NOMO-1 (cell line): ENCODE results near the gene MMP27.
A peak's percentile ranks its signal among the peaks of the same experiment; 100 is the strongest.

Source experiments
- DNase-seq, 2 experiments: peaks; one replicate each; lab custom pipeline; 2025; ENCODE audit not compliant: unreplicated experiment in 2 of 2; lab: John Stamatoyannopoulos, UW

The MMP27 gene

GRCh38 chr11:102704841-102705240 is 728 bp downstream of the MMP27 start:
- DNase-seq: no peak

GRCh38 chr11:102703826-102704493 is 1.6 kb downstream of the MMP27 start:
- DNase-seq: no peak

GRCh38 chr11:102695201-102695600 is 10.4 kb downstream of the MMP27 start:
- no peak for DNase-seq

- peak; percentile 23 to 75 for DNase-seq
Measured at GRCh38 chr11:102685754-102686153, 19.8 kb downstream of the MMP27 start.

- no peak for DNase-seq
Measured at GRCh38 chr11:102685338-102685737, 20.2 kb downstream of the MMP27 start.

- no peak for DNase-seq
Measured at GRCh38 chr11:102683277-102683676, 22.3 kb downstream of the MMP27 start.

- DNase-seq: peak; percentile 64 to 88
Measured at GRCh38 chr11:102680945-102681344, 24.6 kb downstream of the MMP27 start.

GRCh38 chr11:102678022-102678421 is 27.5 kb downstream of the MMP27 start:
- DNase-seq: no peak

- DNase-seq: no peak
Measured at GRCh38 chr11:102676084-102676483, 29.5 kb downstream of the MMP27 start.

GRCh38 chr11:102669664-102670063 is 35.9 kb downstream of the MMP27 start:
- no peak for DNase-seq

GRCh38 chr11:102666331-102666957 is 39.1 kb downstream of the MMP27 start:
- peak; percentile 5 to 55 for DNase-seq

GRCh38 chr11:102664001-102664752 is 41.4 kb downstream of the MMP27 start:
- no peak for DNase-seq

GRCh38 chr11:102662607-102663006 is 43.0 kb downstream of the MMP27 start:
- DNase-seq: no peak

- no peak for DNase-seq
Measured at GRCh38 chr11:102661040-102661439, 44.5 kb downstream of the MMP27 start.

GRCh38 chr11:102656528-102656927 is 49.0 kb downstream of the MMP27 start:
- no peak for DNase-seq

GRCh38 chr11:102655547-102655946 is 50.0 kb downstream of the MMP27 start:
- DNase-seq: no peak

- peak; percentile 2 to 18 for DNase-seq
Measured at GRCh38 chr11:102654761-102655160, 50.8 kb downstream of the MMP27 start.

GRCh38 chr11:102653744-102654291 is 51.8 kb downstream of the MMP27 start:
- no peak for DNase-seq

GRCh38 chr11:102647430-102647829 is 58.1 kb downstream of the MMP27 start:
- no peak for DNase-seq

- DNase-seq: peak in 1 of 2 experiments; percentile 45
Measured at GRCh38 chr11:102643941-102644340, 61.6 kb downstream of the MMP27 start.
